Effector memory CD4-positive, alpha-beta T cell (primary cell): ENCODE results near the gene PIF1.
A peak's percentile ranks its signal among the peaks of the same experiment; 100 is the strongest.

Experiments
- DNase-seq, 3 donors: peaks; one replicate each; pipeline ENCODE4 v3.0.0-alpha.2; 2020
- H3K27ac ChIP-seq: 2 replicates; pipeline ENCODE4 v1.7.0; 2013; ENCODE audit warnings: mild to moderate bottlenecking, low read length, moderate library complexity; ENCODE audit not compliant: insufficient read depth, poor library complexity, severe bottlenecking
- H3K27me3 ChIP-seq: replicated peaks from 2 replicates; pipeline ENCODE4 v1.7.0; 2013; ENCODE audit warnings: mild to moderate bottlenecking, low read length; ENCODE audit not compliant: insufficient read depth, control insufficient read depth, poor library complexity, severe bottlenecking
- H3K36me3 ChIP-seq: 2 replicates; pipeline ENCODE4 v1.7.0; 2013; ENCODE audit warnings: mild to moderate bottlenecking, low read length, moderate library complexity; ENCODE audit not compliant: control insufficient read depth, insufficient read depth
- H3K4me1 ChIP-seq: 2 replicates; pipeline ENCODE4 v1.7.0; 2013; ENCODE audit warnings: low read length, mild to moderate bottlenecking; ENCODE audit not compliant: control insufficient read depth, insufficient read depth, poor library complexity, severe bottlenecking
- H3K4me3 ChIP-seq: 2 replicates; pipeline ENCODE4 v1.7.0; 2013; ENCODE audit warnings: low read length, low read depth, mild to moderate bottlenecking; ENCODE audit not compliant: insufficient read depth, poor library complexity, severe bottlenecking
- H3K9me3 ChIP-seq: 2 replicates; pipeline ENCODE4 v1.7.0; 2013; ENCODE audit warnings: mild to moderate bottlenecking, low read length, moderate library complexity; ENCODE audit not compliant: control insufficient read depth

Gene PIF1

GRCh38 chr15:64859226-64859625 is 33.8 kb upstream of the PIF1 start:
- no peaks in the 10 kb centered on the region for H3K27me3 ChIP-seq
- no peak overlapping the region for H3K27ac ChIP-seq
- no peak overlapping the region for H3K4me3 ChIP-seq
- no peaks in the 10 kb centered on the region for H3K9me3 ChIP-seq
- peaks cover 27% of the 10 kb centered on the region for H3K4me1 ChIP-seq
- H3K36me3 ChIP-seq: peaks cover 70% of the 10 kb centered on the region
- no peak for DNase-seq

GRCh38 chr15:64858021-64858575 is 32.7 kb upstream of the PIF1 start:
- DNase-seq: peak in 1 of 3 donors; percentile 11
- H3K4me1 ChIP-seq: peaks cover 27% of the 10 kb centered on the region
- H3K9me3 ChIP-seq: no peaks in the 10 kb centered on the region
- H3K36me3 ChIP-seq: peaks cover 74% of the 10 kb centered on the region
- H3K27me3 ChIP-seq: no peaks in the 10 kb centered on the region
- H3K4me3 ChIP-seq: no peak overlapping the region
- peak overlapping the region; percentile 35 for H3K27ac ChIP-seq

DNA sequence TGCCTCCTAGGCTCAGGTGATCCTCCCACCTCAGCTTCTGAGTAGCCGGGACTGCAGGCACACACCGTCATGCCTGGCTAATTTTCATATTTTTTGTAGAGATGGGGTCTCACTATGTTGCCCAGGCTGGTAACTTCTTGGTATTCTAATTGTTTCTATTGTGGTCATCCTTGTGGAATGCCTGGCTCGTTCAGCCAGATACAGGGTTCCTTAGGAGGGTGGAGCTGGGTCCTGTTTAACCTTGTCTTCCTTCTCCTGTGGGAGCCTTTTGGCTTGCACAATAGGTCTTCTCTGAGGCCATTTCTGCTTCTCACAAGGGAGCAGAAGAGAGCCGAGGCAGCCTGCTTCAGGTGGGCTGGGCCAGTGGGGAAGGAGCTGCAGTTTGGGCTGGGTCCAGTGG is 32.0 kb upstream of the PIF1 start:
- Histone ChIP-seq H3K27ac (no peak overlapping the region), H3K9me3 (no peaks in the 10 kb centered on the region), H3K4me1 (peaks cover 27% of the 10 kb centered on the region), H3K36me3 (peaks cover 74% of the 10 kb centered on the region), H3K27me3 (no peaks in the 10 kb centered on the region), H3K4me3 (no peak overlapping the region)
- DNase-seq: no peak

GRCh38 chr15:64856429-64857145 is 31.1 kb upstream of the PIF1 start:
- Histone ChIP-seq H3K36me3 (peaks cover 77% of the 10 kb centered on the region), H3K9me3 (no peaks in the 10 kb centered on the region), H3K27me3 (no peaks in the 10 kb centered on the region), H3K4me3 (no peak overlapping the region), H3K4me1 (peaks cover 27% of the 10 kb centered on the region), H3K27ac (peak overlapping the region; percentile 28)
- DNase-seq: no peak

- H3K27ac ChIP-seq: no peak overlapping the region
- peaks cover 75% of the 10 kb centered on the region for H3K36me3 ChIP-seq
- H3K4me1 ChIP-seq: peaks cover 27% of the 10 kb centered on the region
- DNase-seq: no peak
- H3K9me3 ChIP-seq: no peaks in the 10 kb centered on the region
- H3K4me3 ChIP-seq: no peak overlapping the region
- H3K27me3 ChIP-seq: no peaks in the 10 kb centered on the region
These were observed 29.9 kb upstream of the PIF1 start for GRCh38 chr15:64855205-64855975.

- Histone ChIP-seq H3K9me3 (no peaks in the 10 kb centered on the region), H3K36me3 (peaks cover 72% of the 10 kb centered on the region), H3K4me1 (peaks cover 27% of the 10 kb centered on the region), H3K4me3 (no peak overlapping the region), H3K27me3 (no peaks in the 10 kb centered on the region), H3K27ac (no peak overlapping the region)
- no peak for DNase-seq
These were observed 29.1 kb upstream of the PIF1 start for GRCh38 chr15:64854526-64854925.

DNA sequence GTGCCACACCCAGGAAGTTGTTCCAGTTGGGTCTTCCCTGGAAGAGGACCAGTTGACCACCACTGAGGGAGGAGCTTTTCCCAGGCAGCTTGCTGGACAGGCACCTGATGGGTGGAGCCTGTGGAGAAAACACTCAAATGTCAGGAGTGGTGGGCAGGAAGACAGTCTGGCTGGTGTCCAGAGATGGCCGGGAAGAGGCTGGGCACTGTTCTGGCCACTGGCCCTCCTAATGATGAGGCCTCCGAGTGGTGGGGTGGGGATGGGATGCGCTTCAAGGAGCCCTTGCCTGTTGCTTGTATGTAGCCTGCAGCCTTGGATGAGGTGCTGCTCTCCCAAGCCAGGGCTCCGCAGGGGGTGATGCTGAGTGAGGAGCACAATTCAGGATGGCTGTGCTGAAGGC is 28.6 kb upstream of the PIF1 start:
- no peak overlapping the region for H3K27ac ChIP-seq
- peaks cover 68% of the 10 kb centered on the region for H3K36me3 ChIP-seq

DNA sequence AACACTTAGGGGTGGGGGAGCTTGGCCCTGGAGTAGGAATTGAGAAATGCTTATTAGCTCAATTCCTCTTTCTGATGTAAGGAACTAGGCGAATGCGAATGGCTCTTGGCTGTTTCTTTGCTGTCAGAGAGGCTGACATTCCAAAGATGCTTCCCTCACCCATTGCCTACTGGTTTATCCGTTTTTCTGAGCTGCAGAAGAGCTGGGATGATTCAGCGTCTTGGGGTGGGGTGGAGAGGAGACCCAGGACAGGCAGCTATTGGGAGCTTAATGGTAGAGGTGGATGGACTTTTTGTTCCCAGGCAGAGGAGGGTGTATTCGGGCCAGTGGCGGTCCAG is 26.0 kb upstream of the PIF1 start:
- Histone ChIP-seq H3K4me3 (no peak overlapping the region), H3K4me1 (peaks cover 16% of the 10 kb centered on the region), H3K9me3 (no peaks in the 10 kb centered on the region), H3K36me3 (peaks cover 64% of the 10 kb centered on the region), H3K27ac (no peak overlapping the region), H3K27me3 (no peaks in the 10 kb centered on the region)
- no peak for DNase-seq

More for the DNA sequence above, 28.6 kb upstream of the PIF1 start:
- no peak for DNase-seq
- peaks cover 27% of the 10 kb centered on the region for H3K4me1 ChIP-seq
- no peak overlapping the region for H3K4me3 ChIP-seq
- H3K27me3 ChIP-seq: no peaks in the 10 kb centered on the region
- no peaks in the 10 kb centered on the region for H3K9me3 ChIP-seq

DNA sequence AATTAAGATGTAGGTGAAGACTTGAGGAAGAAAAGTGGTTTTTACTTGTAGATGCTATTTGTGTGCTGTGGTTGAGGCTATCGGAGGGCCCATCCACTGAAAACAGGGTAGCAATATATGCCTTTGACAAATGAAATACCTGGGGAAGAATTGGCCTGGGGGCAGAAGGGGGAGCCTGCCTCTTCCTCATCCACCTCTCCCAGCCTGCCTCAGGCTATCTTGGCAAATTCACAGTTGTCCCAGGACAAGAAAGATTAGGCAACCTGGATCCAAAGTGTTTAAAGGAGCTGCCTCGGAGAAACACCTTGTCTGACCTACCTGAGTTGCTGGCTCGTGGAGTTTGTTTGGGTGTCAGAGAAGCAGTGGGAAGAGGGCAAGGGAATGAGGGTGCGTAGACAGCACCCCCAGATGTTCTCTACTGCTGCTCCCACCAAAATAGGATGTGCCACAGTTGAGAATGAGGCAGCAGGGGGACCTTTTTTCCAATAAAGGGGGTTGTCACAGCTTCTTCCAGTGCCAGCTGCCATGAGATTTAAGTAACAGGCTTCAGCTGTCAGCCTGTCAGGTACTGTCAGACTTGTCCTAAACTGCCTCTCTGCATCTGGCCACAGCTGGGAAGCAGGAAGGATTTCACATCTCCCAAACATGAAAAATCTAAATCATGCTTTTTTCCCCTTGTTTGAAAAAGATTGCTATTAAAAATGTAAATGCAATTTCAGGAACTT is 25.5 kb upstream of the PIF1 start:
- H3K4me1 ChIP-seq: peaks cover 15% of the 10 kb centered on the region
- peaks cover 59% of the 10 kb centered on the region for H3K36me3 ChIP-seq
- H3K27me3 ChIP-seq: no peaks in the 10 kb centered on the region
- no peaks in the 10 kb centered on the region for H3K9me3 ChIP-seq
- no peak overlapping the region for H3K4me3 ChIP-seq
- no peak overlapping the region for H3K27ac ChIP-seq
- no peak for DNase-seq
